ENCODE measurements around the gene PDCD7.
"Not testable (repeated sequence)": the region's sequence is repeated elsewhere in the genome, so short reads cannot be mapped to it uniquely, and the experiment has no call there.

The PDCD7 gene

GRCh38 chr15:65133548-65134200, at the start of gene PDCD7:
PDCD7 (minus strand) TSS chr15:65133808; CDS start chr15:65133781, 27 bp downstream.
- DNase-seq = peak; percentile 57 to 64

- DNase-seq = no peak
Observed at GRCh38 chr15:65182538-65182937, 48.9 kb upstream of the PDCD7 start.

- DNase-seq = not testable (repeated sequence)
Observed at GRCh38 chr15:65181582-65182353, 48.2 kb upstream of the PDCD7 start.

- no peak for DNase-seq
Observed at GRCh38 chr15:65180167-65180566, 46.6 kb upstream of the PDCD7 start.

GRCh38 chr15:65177901-65178300, 44.3 kb upstream of the PDCD7 start:
- no peak for DNase-seq

- no peak for DNase-seq
Observed at GRCh38 chr15:65176056-65176455, 42.4 kb upstream of the PDCD7 start.

- no peak for DNase-seq
Observed at GRCh38 chr15:65175511-65175910, 41.9 kb upstream of the PDCD7 start.

GRCh38 chr15:65174509-65174908, 40.9 kb upstream of the PDCD7 start:
- DNase-seq = no peak

- no peak for DNase-seq
Observed at GRCh38 chr15:65172531-65172930, 38.9 kb upstream of the PDCD7 start.

GRCh38 chr15:65171428-65171827, 37.8 kb upstream of the PDCD7 start:
- DNase-seq = no peak

- no peak for DNase-seq
Observed at GRCh38 chr15:65165875-65166274, 32.3 kb upstream of the PDCD7 start.

GRCh38 chr15:65164139-65164538, 30.5 kb upstream of the PDCD7 start:
- no peak for DNase-seq

- no peak for DNase-seq
Observed at GRCh38 chr15:65163041-65163440, 29.4 kb upstream of the PDCD7 start.

GRCh38 chr15:65156692-65157091, 23.1 kb upstream of the PDCD7 start:
- DNase-seq = no peak

GRCh38 chr15:65154720-65155119, 21.1 kb upstream of the PDCD7 start:
- no peak for DNase-seq

- no peak for DNase-seq
Observed at GRCh38 chr15:65147902-65148301, 14.3 kb upstream of the PDCD7 start.

GRCh38 chr15:65146438-65146837, 12.8 kb upstream of the PDCD7 start:
- no peak for DNase-seq

GRCh38 chr15:65138631-65139030, 5.0 kb upstream of the PDCD7 start:
- DNase-seq = not testable (repeated sequence)

GRCh38 chr15:65137893-65138292, 4.3 kb upstream of the PDCD7 start:
- DNase-seq = not testable (repeated sequence)

GRCh38 chr15:65137089-65137488, 3.5 kb upstream of the PDCD7 start:
- DNase-seq = not testable (repeated sequence)

GRCh38 chr15:65134538-65134937, 930 bp upstream of the PDCD7 start:
- DNase-seq = no peak

GRCh38 chr15:65132878-65133547, 595 bp downstream of the PDCD7 start:
- no peak for DNase-seq

- DNase-seq = no peak
Observed at GRCh38 chr15:65130941-65131340, 2.7 kb downstream of the PDCD7 start.

- DNase-seq = no peak
Observed at GRCh38 chr15:65115542-65115941, 18.1 kb downstream of the PDCD7 start.
